ELR (cell line): ENCODE results near the gene MANEAL.

Experiments used
- DNase-seq: peaks from one replicate; pipeline ENCODE4 v3.0.0-alpha.2; 2015; ENCODE audit warnings: low read depth

Gene MANEAL

GRCh38 chr1:37782491-37782890 lies 11.2 kb upstream of the MANEAL start:
- no peak for DNase-seq

GRCh38 chr1:37792943-37793686 lies 532 bp upstream of the MANEAL start:
- no peak for DNase-seq

GRCh38 chr1:37794372-37795339 lies 1.0 kb downstream of the MANEAL start:
- no peak for DNase-seq

- no peak for DNase-seq
Observed at GRCh38 chr1:37795340-37796125, 1.9 kb downstream of the MANEAL start.

- DNase-seq, result peak; percentile 15
Observed at GRCh38 chr1:37797750-37798345, 4.2 kb downstream of the MANEAL start.

DNA sequence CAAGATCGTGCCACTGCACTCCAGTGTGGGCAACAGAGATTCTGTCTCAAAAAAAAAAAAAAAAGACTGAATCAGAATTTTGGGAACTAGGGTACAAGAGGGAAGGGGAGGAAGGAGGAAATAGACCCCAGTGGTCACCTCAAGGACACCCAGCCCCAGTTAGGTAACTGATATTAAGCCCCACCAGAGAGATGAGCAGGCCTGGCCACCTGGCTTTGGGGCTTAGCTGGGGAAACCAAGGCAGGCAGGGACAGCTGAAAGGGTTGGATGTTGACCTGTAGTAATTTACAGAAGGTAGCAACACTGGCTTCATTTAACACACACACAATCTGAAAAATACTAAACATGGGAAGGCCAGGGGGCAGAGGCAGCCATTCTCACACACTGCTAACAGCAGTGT lies 8.8 kb downstream of the MANEAL start:
- DNase-seq, result no peak

- no peak for DNase-seq
Observed at GRCh38 chr1:37807220-37807554, 13.5 kb downstream of the MANEAL start.

- DNase-seq, result peak; percentile 96
Observed at GRCh38 chr1:37807555-37808368, 14.1 kb downstream of the MANEAL start, which contains the start of the genes C1orf122 and YRDC. C1orf122 (plus strand) TSS chr1:37807790; CDS start chr1:37808405, 615 bp downstream. YRDC (minus strand) TSS chr1:37808208; CDS start chr1:37808180, 28 bp downstream.

GRCh38 chr1:37808369-37809319 lies 15.0 kb downstream of the MANEAL start:
- peak; percentile 83 for DNase-seq

DNA sequence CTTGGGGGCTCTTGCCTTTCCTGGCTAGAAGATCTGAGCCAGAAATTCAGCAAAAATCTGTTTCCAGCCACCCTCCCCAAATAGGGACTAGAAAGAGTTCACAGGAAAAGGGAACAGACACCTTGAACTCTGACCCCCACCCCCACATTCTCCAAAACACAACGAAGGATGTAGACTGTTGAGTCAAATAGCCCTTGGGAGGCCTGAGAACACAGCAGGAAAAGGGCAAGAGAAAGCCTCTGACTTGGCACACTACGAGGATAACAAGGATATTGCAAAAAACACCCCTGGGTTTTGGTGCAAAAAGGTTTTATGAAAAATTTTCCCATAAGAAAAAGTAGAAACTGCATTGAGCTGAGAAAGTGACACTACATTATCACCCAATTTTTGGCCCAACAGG lies 16.3 kb downstream of the MANEAL start:
- no peak for DNase-seq

GRCh38 chr1:37811027-37811655 lies 17.5 kb downstream of the MANEAL start:
- peak; percentile 89 for DNase-seq

- DNase-seq, result no peak
Observed at GRCh38 chr1:37813529-37814145, 20.0 kb downstream of the MANEAL start.

GRCh38 chr1:37814252-37814651 lies 20.6 kb downstream of the MANEAL start:
- DNase-seq, result no peak

DNA sequence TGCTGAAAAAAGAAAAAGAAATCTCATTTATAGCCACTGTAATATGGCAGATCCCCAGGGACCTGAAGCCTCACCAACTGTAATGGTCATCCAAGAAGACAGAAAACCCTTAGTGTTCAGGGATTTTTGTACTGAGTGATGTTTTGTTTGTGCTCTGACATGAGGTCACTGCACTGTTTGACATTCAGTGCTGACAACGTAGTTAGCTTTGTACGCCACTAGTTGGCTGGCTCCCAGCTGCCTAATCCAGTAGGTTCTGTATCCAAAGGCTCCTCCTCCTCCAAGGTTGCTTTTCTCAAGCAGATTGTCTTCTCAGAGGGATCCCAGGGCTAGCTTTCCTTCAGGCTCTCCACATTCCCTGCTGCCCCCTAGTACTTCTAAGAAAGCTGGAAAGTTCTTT lies 23.8 kb downstream of the MANEAL start:
- DNase-seq, result no peak

DNA sequence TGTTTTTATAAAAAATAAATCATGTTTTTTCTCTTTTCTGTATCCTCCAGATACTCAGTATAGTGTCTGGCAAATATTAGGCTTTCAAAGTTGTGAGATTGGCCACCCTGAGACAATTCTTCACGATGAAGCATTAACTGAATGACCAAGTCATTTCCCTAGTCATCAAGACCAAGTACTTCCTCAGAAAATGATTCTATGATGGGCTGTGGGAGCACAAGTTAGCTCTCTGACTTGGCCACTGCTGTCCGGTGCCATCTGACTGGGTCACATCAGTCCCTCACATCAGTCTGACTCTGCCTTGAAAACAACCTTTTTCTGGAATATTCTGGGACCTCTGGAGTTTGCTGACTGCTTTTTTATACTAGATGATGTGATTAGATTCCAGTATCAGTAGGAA lies 27.8 kb downstream of the MANEAL start:
- no peak for DNase-seq

GRCh38 chr1:37822906-37823815 lies 29.5 kb downstream of the MANEAL start:
- peak; percentile 59 for DNase-seq

- DNase-seq, result peak; percentile 18
Observed at GRCh38 chr1:37824001-37824400, 30.4 kb downstream of the MANEAL start.

DNA sequence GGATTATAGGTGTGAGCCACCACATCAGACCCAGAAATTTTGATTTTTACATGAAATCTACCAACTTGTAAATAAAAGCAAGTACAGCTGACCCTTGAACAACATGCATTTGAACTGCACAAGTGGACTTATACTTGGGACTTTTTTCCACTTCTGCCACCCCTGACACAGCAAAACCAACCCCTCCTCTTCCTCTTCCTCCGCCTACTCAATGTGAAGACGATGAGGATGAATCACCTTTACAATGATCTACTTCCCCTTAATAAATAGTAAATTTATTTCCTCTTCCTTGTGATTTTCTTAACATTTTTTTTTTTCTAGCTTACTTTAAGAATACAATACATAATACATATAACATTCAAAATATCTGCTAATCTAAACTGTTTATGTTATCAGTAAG lies 31.9 kb downstream of the MANEAL start:
- no peak for DNase-seq
